Esophagus squamous epithelium (tissue), 4 donors: ENCODE results near the gene CACNA1D.

Experiments
- POLR2A ChIP-seq, 4 donors: fragments of 450-650 bp; IDR thresholded peaks; one replicate each; pipeline ENCODE4 v1.6.1; 2017; ENCODE audit warnings: antibody characterized with exemption in 4 of 4, mild to moderate bottlenecking in 4 of 4, moderate library complexity in 3 of 4
- TF ChIP-seq, protein P1 (sequence below), 6 experiments: fragments of 450-650 bp in 4 of 6; fragments of 200-600 bp in 2 of 6; sonication (generic) in 2 of 6; IDR thresholded peaks; one replicate each; pipeline ENCODE4 v1.5.1; 2016 to 2019; ENCODE audit warnings: antibody characterized with exemption in 6 of 6, mild to moderate bottlenecking in 4 of 6, moderate library complexity in 4 of 6

- TF ChIP-seq, protein P1, sequence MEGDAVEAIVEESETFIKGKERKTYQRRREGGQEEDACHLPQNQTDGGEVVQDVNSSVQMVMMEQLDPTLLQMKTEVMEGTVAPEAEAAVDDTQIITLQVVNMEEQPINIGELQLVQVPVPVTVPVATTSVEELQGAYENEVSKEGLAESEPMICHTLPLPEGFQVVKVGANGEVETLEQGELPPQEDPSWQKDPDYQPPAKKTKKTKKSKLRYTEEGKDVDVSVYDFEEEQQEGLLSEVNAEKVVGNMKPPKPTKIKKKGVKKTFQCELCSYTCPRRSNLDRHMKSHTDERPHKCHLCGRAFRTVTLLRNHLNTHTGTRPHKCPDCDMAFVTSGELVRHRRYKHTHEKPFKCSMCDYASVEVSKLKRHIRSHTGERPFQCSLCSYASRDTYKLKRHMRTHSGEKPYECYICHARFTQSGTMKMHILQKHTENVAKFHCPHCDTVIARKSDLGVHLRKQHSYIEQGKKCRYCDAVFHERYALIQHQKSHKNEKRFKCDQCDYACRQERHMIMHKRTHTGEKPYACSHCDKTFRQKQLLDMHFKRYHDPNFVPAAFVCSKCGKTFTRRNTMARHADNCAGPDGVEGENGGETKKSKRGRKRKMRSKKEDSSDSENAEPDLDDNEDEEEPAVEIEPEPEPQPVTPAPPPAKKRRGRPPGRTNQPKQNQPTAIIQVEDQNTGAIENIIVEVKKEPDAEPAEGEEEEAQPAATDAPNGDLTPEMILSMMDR (IDR thresholded peaks at IDR 0.05) = no peak
- no peak for TF ChIP-seq POLR2A (IDR thresholded peaks at IDR 0.05)
These were observed 30.2 kb downstream of the CACNA1D start for GRCh38 chr3:53524566-53524965.
